Measurements from ENCODE around the gene REP15. TPM values are rescaled to one million over a fixed set of nuclear protein-coding genes. Genes with fewer than 3 reads are reported as not detected.

Gene REP15
- total and polyA plus RNA-seq, 2 donors (not counting 1 experiment from before 2014, with no cell fraction given), result 0.44 TPM; not detected in 1

DNA sequence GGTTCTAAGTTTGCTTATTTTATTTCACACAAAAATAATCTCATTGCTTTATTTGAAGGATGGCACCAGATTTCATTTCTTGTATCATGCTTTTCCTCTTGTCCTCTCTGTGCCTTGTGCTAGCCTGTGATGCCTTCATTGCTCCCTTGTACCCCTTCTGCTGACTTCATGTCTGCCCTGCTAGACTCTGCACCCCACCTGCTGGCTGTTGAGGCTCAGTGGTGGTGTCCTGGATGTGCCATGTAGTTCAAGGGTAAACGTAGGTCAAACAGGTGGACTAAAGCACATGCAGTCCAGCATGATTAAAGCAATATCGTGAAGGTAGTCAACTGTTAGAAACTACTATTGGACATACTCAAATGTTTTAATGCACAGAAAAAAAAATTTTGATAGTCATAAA is 36.0 kb downstream of the REP15 start:
- POLR2A ChIA-PET, result no interaction called here
- Histone ChIP-seq H3K79me2 (ENCODE audit: control insufficient read depth, insufficient read depth, low read length) (no peaks in the 10 kb centered on the region), H3K4me2 (replicated peaks; ENCODE audit: low read depth, low read length, poor library complexity, severe bottlenecking) (no peak overlapping the region), H3K36me3 (replicated peaks in 1 of 2; ENCODE audit: control extremely low read depth in 1 of 2, control insufficient read depth in 1 of 2, extremely low read depth in 1 of 2, insufficient read depth in 2 of 2, low read length in 1 of 2) (peaks cover 11 to 24% of the 10 kb centered on the region in 2 experiments), H3K27ac (ENCODE audit: low read length in 2 of 2) (no peak overlapping the region), H2AFZ (ENCODE audit: insufficient read depth, low read depth, low read length, poor library complexity, severe bottlenecking) (no peak overlapping the region), H4K20me1 (ENCODE audit: control insufficient read depth, insufficient read depth, low read length, poor library complexity, severe bottlenecking) (peaks cover 5% of the 10 kb centered on the region), H3K4me1 (ENCODE audit: control insufficient read depth in 2 of 2, insufficient read depth in 2 of 2, low read length in 2 of 2) (no peaks in the 10 kb centered on the region), H3K27me3 (replicated peaks in 1 of 4; ENCODE audit: control extremely low read depth in 1 of 4, control insufficient read depth in 3 of 4, insufficient read depth in 4 of 4, low read length in 3 of 4) (no peaks in the 10 kb centered on the region), H3K4me3 (ENCODE audit: control extremely low read depth in 1 of 5, extremely low read depth in 1 of 5, insufficient read depth in 1 of 5, low read depth in 2 of 5, low read length in 4 of 5) (no peak overlapping the region), H3K9ac (ENCODE audit: low read length) (no peak overlapping the region), H3K9me3 (ENCODE audit: control extremely low read depth in 1 of 3, control insufficient read depth in 2 of 3, insufficient read depth in 1 of 3, low read length in 2 of 3) (no peaks in the 10 kb centered on the region)
- intact Hi-C loops (cut with micrococcal nuclease), result no loop called here
- DNase-seq (no peak), ATAC-seq (ENCODE audit: low read depth) (no peak)
- no CpG with 5 or more reads among the region's 2 CpGs for WGBS (ENCODE audit: insufficient coverage)
- Mint-ChIP-seq H3K4me3 (no peak overlapping the region), H3K27ac (no peak overlapping the region), H3K4me1 (no peaks in the 10 kb centered on the region), H3K9me3 (ENCODE audit: insufficient read depth) (no peaks in the 10 kb centered on the region), H3K27me3 (no peaks in the 10 kb centered on the region)
- CTCF ChIA-PET, result interaction anchor here (0.8 to 5.4 kb wide), 5 partner anchors 89 to 213 kb away, joined by 3 to 59 read pairs (median 19); no protein-coding TSS in a partner anchor
- no peak for TF ChIP-seq EZH2 (IDR thresholded peaks at IDR 0.05; ENCODE audit: borderline replicate concordance, insufficient read depth, low read depth, low read length, poor library complexity, severe bottlenecking)
- TF ChIP-seq, protein P1, sequence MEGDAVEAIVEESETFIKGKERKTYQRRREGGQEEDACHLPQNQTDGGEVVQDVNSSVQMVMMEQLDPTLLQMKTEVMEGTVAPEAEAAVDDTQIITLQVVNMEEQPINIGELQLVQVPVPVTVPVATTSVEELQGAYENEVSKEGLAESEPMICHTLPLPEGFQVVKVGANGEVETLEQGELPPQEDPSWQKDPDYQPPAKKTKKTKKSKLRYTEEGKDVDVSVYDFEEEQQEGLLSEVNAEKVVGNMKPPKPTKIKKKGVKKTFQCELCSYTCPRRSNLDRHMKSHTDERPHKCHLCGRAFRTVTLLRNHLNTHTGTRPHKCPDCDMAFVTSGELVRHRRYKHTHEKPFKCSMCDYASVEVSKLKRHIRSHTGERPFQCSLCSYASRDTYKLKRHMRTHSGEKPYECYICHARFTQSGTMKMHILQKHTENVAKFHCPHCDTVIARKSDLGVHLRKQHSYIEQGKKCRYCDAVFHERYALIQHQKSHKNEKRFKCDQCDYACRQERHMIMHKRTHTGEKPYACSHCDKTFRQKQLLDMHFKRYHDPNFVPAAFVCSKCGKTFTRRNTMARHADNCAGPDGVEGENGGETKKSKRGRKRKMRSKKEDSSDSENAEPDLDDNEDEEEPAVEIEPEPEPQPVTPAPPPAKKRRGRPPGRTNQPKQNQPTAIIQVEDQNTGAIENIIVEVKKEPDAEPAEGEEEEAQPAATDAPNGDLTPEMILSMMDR (IDR thresholded peaks at IDR 0.05), result no peak

DNA sequence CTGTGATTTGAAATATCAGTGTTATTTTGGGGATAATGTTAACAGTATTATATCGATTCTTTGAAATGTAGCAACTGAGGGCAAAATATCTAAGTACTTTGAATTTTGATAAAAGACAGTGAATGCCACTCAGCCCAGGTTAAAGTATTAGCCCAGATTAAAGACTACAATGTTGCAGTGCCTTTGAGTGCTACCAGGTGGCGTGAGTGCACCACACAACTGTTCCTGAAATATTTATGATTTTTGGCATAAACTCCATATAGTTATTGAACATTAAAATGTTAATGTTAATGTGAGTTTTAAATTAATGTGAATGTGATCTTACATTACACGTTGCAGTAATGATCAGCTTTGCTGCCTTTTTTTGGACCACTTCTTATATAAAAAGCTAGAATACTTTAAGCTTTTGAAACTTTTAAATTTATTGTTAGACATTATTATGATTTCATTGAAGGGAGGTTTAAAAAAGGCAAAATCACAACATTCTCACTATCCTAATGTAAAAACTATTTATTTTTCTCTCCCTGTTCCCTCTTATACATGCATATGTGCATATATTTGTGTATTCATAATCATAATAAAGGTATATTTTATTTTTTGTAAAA is 36.9 kb downstream of the REP15 start:
- ATAC-seq (ENCODE audit: low read depth), result no peak
- ChIA-PET CTCF (interaction anchor here (0.7 to 5.4 kb wide), 10 partner anchors 10 to 212 kb away, joined by 3 to 59 read pairs (median 5); partner anchors contain the start of genes KLHL42 and MANSC4), POLR2A (no interaction called here)
- no peaks in the 10 kb centered on the region for H3K4me1 ChIP-seq (ENCODE audit: control insufficient read depth in 2 of 2, insufficient read depth in 2 of 2, low read length in 2 of 2)
- H3K79me2 ChIP-seq (ENCODE audit: control insufficient read depth, insufficient read depth, low read length), result no peaks in the 10 kb centered on the region
- no peaks in the 10 kb centered on the region for H3K9me3 ChIP-seq (ENCODE audit: control extremely low read depth in 1 of 3, control insufficient read depth in 2 of 3, insufficient read depth in 1 of 3, low read length in 2 of 3)
- no peak overlapping the region for H3K27ac Mint-ChIP-seq
- WGBS (ENCODE audit: insufficient coverage), result no CpG with 5 or more reads among the region's 3 CpGs
- H3K9ac ChIP-seq (ENCODE audit: low read length), result no peak overlapping the region
- intact Hi-C loops (cut with micrococcal nuclease), result loop anchor here (1.0 kb wide), 1 partner anchor 88 kb away; no protein-coding TSS in a partner anchor
- no peaks in the 10 kb centered on the region for H3K27me3 Mint-ChIP-seq
- TF ChIP-seq, protein P1 (IDR thresholded peaks at IDR 0.05), result peak; percentile 82
- no peak for TF ChIP-seq EZH2 (IDR thresholded peaks at IDR 0.05; ENCODE audit: borderline replicate concordance, insufficient read depth, low read depth, low read length, poor library complexity, severe bottlenecking)
- H4K20me1 ChIP-seq (ENCODE audit: control insufficient read depth, insufficient read depth, low read length, poor library complexity, severe bottlenecking), result peaks cover 5% of the 10 kb centered on the region
- no peaks in the 10 kb centered on the region for H3K9me3 Mint-ChIP-seq (ENCODE audit: insufficient read depth)
- H3K4me2 ChIP-seq (replicated peaks; ENCODE audit: low read depth, low read length, poor library complexity, severe bottlenecking), result no peak overlapping the region
- H3K4me3 ChIP-seq (ENCODE audit: control extremely low read depth in 1 of 5, extremely low read depth in 1 of 5, insufficient read depth in 1 of 5, low read depth in 2 of 5, low read length in 4 of 5), result no peak overlapping the region
- H3K4me1 Mint-ChIP-seq, result no peaks in the 10 kb centered on the region
- no peak overlapping the region for H3K4me3 Mint-ChIP-seq
- peaks cover 15 to 32% of the 10 kb centered on the region in 2 experiments for H3K36me3 ChIP-seq (replicated peaks in 1 of 2; ENCODE audit: control extremely low read depth in 1 of 2, control insufficient read depth in 1 of 2, extremely low read depth in 1 of 2, insufficient read depth in 2 of 2, low read length in 1 of 2)
- DNase-seq, result peak; percentile 39
- H2AFZ ChIP-seq (ENCODE audit: insufficient read depth, low read depth, low read length, poor library complexity, severe bottlenecking), result no peak overlapping the region
- no peak overlapping the region for H3K27ac ChIP-seq (ENCODE audit: low read length in 2 of 2)
- H3K27me3 ChIP-seq (replicated peaks in 1 of 4; ENCODE audit: control extremely low read depth in 1 of 4, control insufficient read depth in 3 of 4, insufficient read depth in 4 of 4, low read length in 3 of 4), result no peaks in the 10 kb centered on the region

All from B cell (primary cell).